HG02610 (cell line): Measurements from ENCODE around the gene IGIP.
A peak's percentile ranks its signal among the peaks of the same experiment; 100 is the strongest.

Source experiments
- ATAC-seq: cut with Tn5 transposase; IDR thresholded peaks from one replicate; pipeline ENCODE4 v1.9.1; 2021; ENCODE audit warnings: mild to moderate bottlenecking, moderate library complexity; ENCODE audit not compliant: unreplicated experiment

Gene IGIP

DNA sequence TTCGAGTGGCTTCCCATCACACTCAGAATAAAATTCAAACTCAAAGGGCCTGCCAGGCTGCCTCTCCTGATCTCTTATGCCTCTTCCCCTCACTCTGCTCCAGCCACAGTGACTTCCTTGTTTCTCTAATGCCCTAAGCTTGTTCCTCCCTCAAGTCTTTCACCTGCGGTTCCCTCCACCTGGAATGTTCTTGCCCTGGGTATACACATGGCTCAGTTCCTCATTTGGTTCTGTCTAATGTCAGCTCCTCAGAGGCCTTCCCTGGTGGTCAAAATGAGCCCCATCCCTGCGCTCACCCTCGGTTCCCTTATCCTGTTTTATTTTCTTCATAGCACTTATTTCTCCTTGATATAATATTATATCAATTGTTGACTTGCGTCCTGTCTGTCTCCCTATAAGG, 36.5 kb downstream of the IGIP start:
- ATAC-seq, result no peak

DNA sequence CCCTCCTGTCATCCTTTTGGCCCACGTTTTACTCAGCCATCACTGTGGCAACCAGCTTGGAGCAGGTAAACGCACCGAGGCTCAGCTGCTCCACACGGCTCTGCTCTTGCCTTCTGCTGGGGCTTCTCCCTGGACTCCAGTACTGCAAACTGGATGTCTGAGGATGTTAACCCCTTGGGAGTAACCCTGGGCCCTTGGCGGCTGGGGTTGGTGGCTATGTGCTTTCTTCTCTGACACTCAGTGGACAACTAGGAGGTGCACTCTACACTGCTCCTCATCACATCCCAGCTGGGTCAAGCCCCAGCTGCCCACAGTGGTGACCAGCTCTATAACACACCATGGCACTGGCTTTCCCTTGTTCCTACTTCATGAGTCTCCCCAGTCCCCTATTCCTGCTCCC, 37.0 kb downstream of the IGIP start:
- ATAC-seq, result no peak

DNA sequence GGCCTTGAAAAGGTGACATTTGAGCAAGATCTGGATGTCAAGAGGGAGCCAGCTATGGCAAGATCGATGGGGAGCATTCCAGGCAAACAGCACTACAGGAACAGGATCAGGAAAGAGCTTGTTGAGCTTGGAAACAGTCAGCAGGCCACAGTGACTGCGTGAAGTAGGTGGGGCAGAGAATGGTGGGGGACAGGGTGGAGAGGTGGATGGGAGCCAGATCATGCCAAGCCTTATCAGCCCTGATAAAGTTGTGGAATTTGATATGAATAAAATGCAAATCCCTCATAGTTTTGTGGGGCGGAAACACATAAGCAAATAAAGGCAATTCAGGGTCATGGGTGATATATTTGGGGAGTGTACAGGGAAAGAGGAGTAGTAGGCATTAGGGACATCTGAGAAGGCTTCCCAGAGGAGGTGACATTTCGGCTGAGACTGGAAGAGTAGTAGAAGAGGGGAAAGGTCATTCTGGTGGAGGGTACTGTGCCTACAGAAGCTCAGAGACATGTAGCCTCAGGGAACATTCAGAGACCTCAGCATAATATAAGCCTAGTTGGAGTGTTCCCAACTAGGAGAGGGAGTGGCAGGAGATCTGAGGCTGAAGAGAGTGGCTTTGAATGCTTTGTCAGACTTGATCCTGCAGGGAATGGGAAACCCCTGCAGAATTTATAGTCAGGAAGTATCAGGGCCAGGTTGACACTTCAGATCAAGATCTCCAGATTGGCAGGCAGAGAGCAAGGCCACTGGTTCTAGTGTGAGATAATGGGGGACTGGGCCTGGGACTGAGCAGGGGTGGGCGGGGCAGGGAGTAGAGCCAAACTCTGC, 39.6 kb downstream of the IGIP start:
- ATAC-seq, result no peak

DNA sequence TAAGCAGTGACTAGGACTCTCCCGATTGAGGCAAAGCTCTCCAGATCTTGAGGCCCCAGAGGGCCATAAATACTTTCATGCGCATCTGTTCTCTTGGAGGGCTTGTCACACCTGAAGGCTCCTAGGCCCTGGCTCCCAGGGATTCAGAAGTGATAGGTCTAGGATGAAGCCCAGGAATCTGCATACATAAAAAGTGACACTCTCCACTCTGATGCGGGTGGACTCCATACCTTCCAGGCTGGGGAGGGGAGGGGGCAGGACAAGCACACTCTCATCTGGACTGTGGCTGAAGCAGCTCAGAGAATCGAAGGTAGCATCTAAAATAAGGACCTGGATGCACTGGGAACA, 40.2 kb downstream of the IGIP start:
- ATAC-seq, result no peak

DNA sequence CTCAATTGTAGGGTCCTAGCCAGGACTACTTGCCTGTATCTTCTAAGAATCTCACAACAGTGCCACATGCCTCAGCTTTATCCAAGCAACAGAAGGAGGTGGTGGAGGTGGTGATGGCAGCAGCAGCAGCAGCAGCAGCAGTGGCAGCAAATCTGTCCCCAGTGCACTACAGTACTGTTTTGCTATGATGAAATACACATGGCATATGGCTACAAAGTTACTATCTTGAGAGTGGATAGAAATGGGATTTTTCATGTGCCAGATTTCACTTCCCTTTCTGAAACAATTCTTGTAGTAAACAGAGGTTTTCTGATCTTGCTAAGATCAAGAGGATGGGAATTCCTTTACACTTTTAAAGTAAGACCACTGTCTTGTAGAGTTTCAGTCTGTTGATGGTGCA, 41.2 kb downstream of the IGIP start:
- ATAC-seq, result peak; percentile 45

DNA sequence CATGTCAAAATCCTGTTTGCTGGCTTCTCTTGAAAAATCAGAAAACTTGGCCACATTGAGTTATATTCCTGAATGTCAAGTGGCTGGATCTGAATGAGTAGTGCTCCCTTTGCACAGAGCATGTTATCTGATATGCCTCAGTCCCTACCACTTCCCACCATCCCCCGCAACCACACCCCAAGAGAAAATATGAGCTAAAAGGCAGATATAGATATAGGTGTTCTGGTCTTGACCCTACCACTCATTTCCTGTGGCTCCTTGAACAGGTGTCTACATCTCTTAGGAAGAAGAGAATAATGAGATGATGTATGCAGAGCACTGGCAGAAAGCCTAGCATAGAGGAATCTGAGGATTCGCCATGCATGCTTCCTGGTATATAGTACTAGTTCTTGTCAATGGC, 42.6 kb downstream of the IGIP start:
- no peak for ATAC-seq

DNA sequence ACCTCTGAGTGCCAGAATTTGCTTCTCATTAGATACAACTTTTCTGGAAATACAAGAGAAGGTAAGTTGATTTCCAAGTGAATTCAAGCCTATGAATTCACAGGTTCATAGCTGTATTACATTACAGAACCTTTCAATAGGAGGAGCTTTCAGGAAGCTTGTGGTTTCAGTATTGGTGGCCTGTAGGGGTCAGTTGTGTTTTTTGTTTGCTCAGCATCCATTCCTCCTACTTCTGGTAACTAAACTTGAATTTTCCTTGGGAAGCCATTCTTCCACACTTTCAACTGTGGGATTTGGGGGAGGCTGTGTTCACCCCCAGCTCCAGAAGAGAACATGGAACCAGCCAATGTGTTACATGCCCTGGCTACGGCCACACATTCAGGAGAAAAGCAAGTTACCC, 43.7 kb downstream of the IGIP start:
- ATAC-seq, result no peak

DNA sequence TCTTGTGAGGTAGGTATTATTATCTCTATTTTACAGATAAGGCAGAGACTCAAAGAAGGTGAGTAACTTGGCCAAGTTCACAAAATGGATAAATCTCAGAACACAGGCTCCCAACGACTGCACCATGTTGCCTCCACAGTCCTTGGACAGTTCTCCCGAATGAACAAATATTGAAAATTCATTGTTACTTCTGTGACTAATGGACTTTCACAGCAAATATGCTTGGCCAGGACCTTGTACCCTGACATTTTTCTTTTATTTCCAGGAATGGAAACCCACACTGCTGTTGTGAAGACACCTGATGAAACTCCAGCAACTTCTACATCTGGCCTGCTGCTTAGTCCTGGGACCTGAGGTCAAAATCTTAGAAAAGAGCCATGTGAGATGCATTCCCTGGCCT, 46.7 kb downstream of the IGIP start:
- no peak for ATAC-seq

DNA sequence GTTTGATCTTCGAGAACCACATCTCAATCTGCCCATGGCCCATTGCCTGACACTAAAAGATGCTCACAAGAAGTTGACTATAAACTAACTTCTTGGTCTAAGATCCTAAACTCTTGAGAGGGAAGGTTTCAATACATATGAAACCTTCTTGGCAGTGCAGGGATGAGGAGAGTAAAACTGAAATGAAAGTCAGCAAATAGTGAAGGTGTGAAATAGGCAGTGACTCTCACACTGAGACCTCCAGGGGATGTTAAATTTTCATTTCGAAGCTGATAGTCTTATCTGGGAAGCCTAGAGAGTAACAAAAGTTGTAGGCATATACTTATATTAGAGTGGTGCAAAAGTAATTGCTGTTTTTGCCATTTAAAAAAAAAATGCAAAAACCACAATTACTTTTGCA, 48.3 kb downstream of the IGIP start:
- no peak for ATAC-seq

DNA sequence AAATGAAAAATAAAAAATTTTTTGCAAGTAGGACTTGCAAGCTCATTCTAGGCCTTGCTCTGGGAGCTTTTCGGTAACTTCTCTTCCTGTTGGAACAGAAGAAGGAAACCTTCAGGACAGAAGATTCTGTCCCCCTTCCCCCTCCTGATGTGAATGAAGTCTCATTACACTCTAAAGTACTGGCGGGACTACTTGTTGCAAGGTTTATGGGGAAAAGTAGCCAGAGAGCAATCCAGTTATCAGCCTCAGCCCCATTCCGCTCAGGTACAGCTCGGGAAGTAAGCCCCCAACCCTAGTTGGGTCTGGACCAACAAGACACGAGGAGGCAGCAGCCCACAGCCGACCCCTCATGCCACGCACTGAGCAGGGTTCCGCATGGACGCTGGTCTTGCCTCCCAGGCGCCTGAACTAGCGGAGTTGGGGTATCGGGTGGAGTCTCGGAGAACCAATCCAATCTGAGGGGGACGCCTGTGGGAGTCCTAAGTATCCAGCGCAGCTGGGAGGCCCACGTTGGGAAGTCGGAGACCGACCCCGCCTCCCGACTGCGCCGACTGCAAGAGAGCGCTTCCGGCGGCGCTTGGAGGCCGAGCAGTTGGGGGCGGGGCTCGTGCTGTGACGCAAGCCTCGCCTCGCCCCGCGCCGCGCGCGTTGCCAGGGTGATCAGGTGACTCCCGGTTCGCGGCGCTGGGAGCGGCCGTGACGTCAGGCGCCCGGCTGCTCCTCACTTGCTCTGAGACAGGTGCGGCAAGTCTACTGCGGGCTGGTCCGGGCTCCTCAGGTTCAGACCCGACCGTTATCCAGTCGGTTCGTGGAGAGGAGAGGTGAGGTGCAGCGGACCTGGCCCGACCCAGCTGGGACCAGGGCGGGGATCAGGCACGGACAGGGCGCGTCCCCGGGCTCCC, 49.0 kb downstream of the IGIP start, which contains the start of gene CYSTM1:
TSS of gene CYSTM1 (plus strand) at position 724 of the 902 bp plus-strand sequence. CDS start 19,278 bp downstream, outside the sequence.
- peak; percentile 90 for ATAC-seq

DNA sequence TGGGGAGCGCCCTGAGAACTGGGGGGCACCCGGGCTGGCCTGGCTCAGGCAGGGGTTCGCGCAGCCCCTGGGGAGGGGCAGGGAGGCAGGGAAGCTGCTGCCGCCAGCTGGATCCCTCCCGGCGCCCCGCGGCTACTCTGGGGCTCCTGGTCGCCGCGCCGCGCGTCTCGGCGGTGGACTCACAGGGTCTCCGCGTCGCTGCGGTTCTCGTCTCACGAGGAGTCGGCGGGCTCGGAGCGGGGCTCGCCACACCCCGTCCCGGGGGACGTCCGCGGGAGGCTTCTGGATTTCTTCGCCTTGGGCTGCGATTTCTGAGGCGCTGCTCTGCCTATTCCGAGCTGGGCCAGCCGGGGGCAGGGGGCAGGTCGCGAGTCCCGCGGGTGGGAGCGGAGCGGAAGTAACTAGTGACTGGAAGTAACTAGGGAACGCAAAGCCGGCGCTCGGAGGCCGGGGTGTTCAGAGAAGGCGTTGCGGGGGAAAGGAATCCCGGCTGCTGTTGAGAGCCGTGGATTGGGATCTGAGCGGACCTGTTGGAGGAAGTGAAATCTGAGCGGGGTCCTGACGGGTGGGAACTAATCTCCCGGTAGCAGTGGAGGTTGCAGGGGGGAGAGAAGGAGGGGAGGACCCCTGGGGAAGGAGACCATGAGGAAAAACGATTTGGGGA, 49.8 kb downstream of the IGIP start:
- ATAC-seq, result peak; percentile 43

DNA sequence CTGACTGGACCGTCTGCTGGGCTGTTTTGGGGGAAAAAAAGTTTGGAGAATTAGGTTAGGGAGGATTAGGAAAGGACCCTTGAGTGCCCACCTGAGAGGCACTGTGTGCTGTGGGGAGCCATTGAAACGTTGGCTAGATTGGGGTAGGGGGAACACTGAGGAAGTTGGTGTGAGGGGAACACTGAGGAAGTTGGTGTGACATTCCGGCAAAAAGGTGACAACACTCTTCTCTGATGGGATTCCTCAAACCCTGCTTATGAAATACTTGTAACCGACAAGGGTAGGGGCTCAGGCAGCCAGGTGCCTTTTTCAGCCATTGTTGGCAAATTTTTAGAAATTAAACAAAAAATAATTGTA, 50.3 kb downstream of the IGIP start:
- no peak for ATAC-seq

DNA sequence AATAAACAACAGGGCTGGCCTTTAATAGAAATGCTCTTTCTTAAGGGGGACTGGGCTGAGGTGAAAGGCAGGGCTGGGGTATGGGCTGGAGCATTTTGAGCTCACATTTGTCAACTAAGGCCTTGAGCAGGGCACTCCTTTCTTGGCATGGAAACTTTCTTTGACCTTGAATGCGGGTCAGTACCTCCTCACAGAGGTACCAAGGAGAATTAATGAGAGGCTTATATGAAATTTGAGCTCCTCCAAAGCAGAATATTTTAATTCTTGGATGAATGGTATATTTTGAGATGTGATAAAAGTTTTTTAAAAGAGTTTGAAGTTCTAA, 52.3 kb downstream of the IGIP start:
- ATAC-seq, result no peak

DNA sequence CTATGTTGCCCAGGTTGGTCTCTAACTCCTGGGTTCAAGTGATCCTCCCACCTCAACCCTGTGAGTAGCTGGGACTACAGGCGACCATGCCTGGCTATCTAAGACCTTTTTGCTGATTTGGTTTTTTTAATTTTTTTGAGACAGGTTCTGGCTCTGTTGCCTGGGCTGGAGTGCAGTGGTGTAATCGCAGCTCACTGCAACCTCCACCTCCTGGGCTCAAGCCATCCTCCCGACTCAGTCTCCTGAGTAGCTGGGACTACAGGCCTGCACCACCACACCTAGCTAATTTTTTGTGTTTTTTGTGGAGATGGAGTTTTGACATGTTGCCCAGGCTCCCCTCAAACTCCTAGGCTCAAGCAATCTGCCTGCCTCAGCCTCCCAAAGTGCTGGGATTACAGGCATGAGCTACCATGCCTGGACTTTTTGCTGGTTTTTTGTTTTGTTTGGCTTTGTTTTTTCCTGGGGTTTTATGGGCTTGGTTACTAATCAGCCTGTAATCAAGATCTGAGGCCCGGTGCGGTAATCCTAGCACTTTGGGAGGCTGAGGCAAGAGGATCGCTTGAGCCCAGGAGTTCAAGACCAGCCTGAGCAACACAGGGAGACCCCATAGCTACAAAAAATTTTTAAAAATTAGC, 52.9 kb downstream of the IGIP start:
- no peak for ATAC-seq
